ENCODE data around the gene AMN1. TPM values are rescaled to one million over a fixed set of nuclear protein-coding genes. Genes with fewer than 3 reads are reported as not detected.
"Not testable (repeated sequence)": the region's sequence is repeated elsewhere in the genome, so short reads cannot be mapped to it uniquely, and the experiment has no call there.

AMN1 gene
- total RNA-seq, 4 donors from 2014 or later = 1.3 to 25.6 (median 16.0) TPM

DNA sequence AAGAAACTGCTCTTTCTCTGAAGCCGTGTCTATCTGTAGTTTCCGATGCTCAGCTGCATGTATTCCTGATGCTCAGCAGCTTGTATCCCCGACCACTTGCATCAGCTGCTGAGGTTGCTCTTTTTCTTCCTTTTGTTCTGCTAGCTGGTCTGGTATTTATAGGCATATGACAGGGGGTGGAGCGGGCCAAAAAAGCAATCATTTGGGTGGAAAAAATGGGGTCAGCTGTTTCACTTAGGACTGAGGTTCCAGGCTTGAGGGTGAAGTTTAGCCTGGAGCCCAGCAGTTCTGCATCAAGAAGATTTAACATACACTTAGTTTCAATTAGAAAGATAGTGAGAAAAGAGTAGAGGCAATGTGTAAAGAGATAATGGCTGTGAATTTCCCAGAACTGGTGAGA lies 23.6 kb upstream of the AMN1 start:
- H3K36me3 ChIP-seq = no peaks in the 10 kb centered on the region
- TF ChIP-seq CTCF (IDR thresholded peaks at IDR 0.05) (no peak), POLR2A (IDR thresholded peaks at IDR 0.05) (no peak)
- intact Hi-C loops (cut with DNase I; ENCODE audit: low total_unique reads) = no loop called here
- no peak overlapping the region for H3K27ac ChIP-seq
- H3K9me3 ChIP-seq = no peaks in the 10 kb centered on the region
- no peaks in the 10 kb centered on the region for H3K4me1 ChIP-seq
- no peaks in the 10 kb centered on the region for H3K27me3 ChIP-seq
- DNase-seq = no peak
- H3K4me3 ChIP-seq = no peak overlapping the region

DNA sequence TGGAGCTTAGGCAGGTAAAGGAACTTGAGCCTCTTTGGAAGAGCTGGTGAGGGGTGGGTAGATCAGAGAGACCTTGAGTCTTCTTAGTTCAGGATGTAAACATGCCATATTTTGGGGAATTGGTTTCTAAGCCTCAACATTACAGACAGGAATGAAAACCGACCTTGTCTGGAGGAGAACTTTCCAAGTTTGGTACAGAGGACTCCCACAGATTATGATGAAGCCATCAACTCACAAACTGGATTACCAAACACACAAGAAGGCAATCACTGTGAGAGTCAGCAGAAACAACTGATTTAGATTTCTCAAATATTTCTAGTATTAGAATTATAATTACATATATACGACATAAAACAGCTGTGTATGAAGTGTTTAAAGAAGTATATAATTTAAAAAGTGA lies 22.3 kb upstream of the AMN1 start:
- intact Hi-C loops (cut with DNase I; ENCODE audit: low total_unique reads) = no loop called here
- no peaks in the 10 kb centered on the region for H3K27me3 ChIP-seq
- H3K4me1 ChIP-seq = no peaks in the 10 kb centered on the region
- TF ChIP-seq POLR2A (IDR thresholded peaks at IDR 0.05) = no peak
- TF ChIP-seq CTCF (IDR thresholded peaks at IDR 0.05) = no peak
- H3K4me3 ChIP-seq = no peak overlapping the region
- no peaks in the 10 kb centered on the region for H3K36me3 ChIP-seq
- H3K9me3 ChIP-seq = no peaks in the 10 kb centered on the region
- peak overlapping the region in 1 of 2 donors; percentile 21 for H3K27ac ChIP-seq
- DNase-seq = no peak

- H3K27me3 ChIP-seq = no peaks in the 10 kb centered on the region
- H3K36me3 ChIP-seq = no peaks in the 10 kb centered on the region
- no peaks in the 10 kb centered on the region for H3K4me1 ChIP-seq
- H3K9me3 ChIP-seq = no peaks in the 10 kb centered on the region
- TF ChIP-seq CTCF (IDR thresholded peaks at IDR 0.05) = no peak
- TF ChIP-seq POLR2A (IDR thresholded peaks at IDR 0.05) = no peak
- intact Hi-C loops (cut with DNase I; ENCODE audit: low total_unique reads) = no loop called here
- DNase-seq = no peak
- H3K27ac ChIP-seq = peak overlapping the region in 1 of 2 donors; percentile 21
- H3K4me3 ChIP-seq = no peak overlapping the region
Observed at GRCh38 chr12:31750747-31751039, 21.9 kb upstream of the AMN1 start.

DNA sequence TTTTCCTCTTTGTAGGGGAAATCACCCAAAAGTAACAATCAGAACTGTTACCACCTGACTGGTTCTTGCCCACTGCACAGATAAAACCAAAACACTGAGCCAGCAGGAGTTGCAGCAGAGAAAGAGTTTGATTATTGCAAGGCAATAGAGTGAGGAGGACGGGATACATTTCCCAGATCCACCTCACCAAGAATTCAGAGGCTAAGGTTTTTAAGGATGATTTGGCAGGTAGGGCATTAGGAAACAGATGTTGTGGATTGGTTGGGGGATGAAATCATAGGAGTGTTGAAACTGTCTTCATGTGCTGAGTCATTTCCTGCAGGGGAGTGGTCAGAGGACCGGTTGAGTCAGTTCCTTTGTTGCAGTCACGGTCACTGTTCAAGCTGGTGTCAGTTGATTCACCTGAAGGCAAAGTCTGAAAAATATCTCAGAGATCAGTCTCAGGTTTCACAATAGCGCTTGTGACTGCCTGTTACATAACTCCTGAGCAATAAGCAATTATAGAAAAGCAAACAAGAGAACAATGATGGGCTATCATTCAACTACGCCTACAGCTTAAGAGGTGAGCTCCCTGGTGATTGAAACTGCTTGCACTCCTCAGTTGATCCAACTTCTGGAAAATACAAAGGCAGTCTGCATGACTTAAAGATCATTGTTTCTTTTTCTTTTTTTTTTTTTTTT lies 20.3 kb upstream of the AMN1 start:
- H3K4me3 ChIP-seq = no peak overlapping the region
- peak; percentile 30 to 79 for DNase-seq
- no peak for TF ChIP-seq CTCF (IDR thresholded peaks at IDR 0.05)
- no peak for TF ChIP-seq POLR2A (IDR thresholded peaks at IDR 0.05)
- no peaks in the 10 kb centered on the region for H3K9me3 ChIP-seq
- H3K36me3 ChIP-seq = no peaks in the 10 kb centered on the region
- peak overlapping the region; percentile 42 to 53 for H3K27ac ChIP-seq
- intact Hi-C loops (cut with DNase I; ENCODE audit: low total_unique reads) = no loop called here
- no peaks in the 10 kb centered on the region for H3K27me3 ChIP-seq
- H3K4me1 ChIP-seq = no peaks in the 10 kb centered on the region

- H3K27me3 ChIP-seq = no peaks in the 10 kb centered on the region
- H3K4me1 ChIP-seq = no peaks in the 10 kb centered on the region
- TF ChIP-seq CTCF (IDR thresholded peaks at IDR 0.05) = no peak
- no peak for TF ChIP-seq POLR2A (IDR thresholded peaks at IDR 0.05)
- no peaks in the 10 kb centered on the region for H3K9me3 ChIP-seq
- H3K27ac ChIP-seq = no peak overlapping the region
- H3K4me3 ChIP-seq = no peak overlapping the region
- H3K36me3 ChIP-seq = no peaks in the 10 kb centered on the region
- no peak for DNase-seq
- intact Hi-C loops (cut with DNase I; ENCODE audit: low total_unique reads) = no loop called here
Observed at GRCh38 chr12:31745242-31745641, 16.4 kb upstream of the AMN1 start.

- H3K27ac ChIP-seq; DNase-seq; H3K4me1 ChIP-seq; H3K36me3 ChIP-seq; H3K27me3 ChIP-seq; intact Hi-C loops (cut with DNase I; ENCODE audit: low total_unique reads); H3K9me3 ChIP-seq; H3K4me3 ChIP-seq: not testable (repeated sequence)
Observed at GRCh38 chr12:31744363-31744762, 15.5 kb upstream of the AMN1 start.
